GM12878 (cell line): ENCODE results near the gene ADGRV1. TPM values are rescaled to one million over a fixed set of nuclear protein-coding genes. Genes with fewer than 3 reads are reported as not detected.

Source experiments
- ATF7 ChIP-seq: fragments of 450-650 bp; IDR thresholded peaks from 2 replicates; pipeline ENCODE4 v1.6.1; 2016; ENCODE audit warnings: low read depth, mild to moderate bottlenecking
- CBX3 ChIP-seq: fragments of 200-600 bp; sonication (generic); IDR thresholded peaks from 2 replicates; pipeline ENCODE4 v1.6.1; 2016; ENCODE audit warnings: low read depth, borderline replicate concordance
- CHD1 ChIP-seq: IDR thresholded peaks from 2 replicates; pipeline ENCODE4 v1.6.1; 2012; ENCODE audit warnings: low read depth, low read length, improper control_type of control experiment
- ETV6 ChIP-seq, 2 experiments: fragments of 450-650 bp in 1 of 2; IDR thresholded peaks in 1 of 2; conservative IDR thresholded peaks in 1 of 2; 2 replicates each; pipeline ENCODE4 v1.6.1; 2014; ENCODE audit warnings: antibody characterized with exemption in 1 of 2, borderline replicate concordance in 1 of 2, low read depth in 1 of 2, mild to moderate bottlenecking in 1 of 2, moderate library complexity in 1 of 2
- MTA3 ChIP-seq: IDR thresholded peaks from 2 replicates; pipeline ENCODE4 v1.6.1; 2012; ENCODE audit warnings: low read length, inconsistent platforms, borderline replicate concordance
- MYC ChIP-seq: IDR thresholded peaks from 2 replicates; pipeline ENCODE4 v1.6.1; 2011; ENCODE audit warnings: mild to moderate bottlenecking, low read length, moderate library complexity, inconsistent platforms; ENCODE audit not compliant: insufficient read depth, insufficient replicate concordance, insufficient read length, severe bottlenecking
- POLR2AphosphoS2 ChIP-seq: IDR thresholded peaks from 2 replicates; pipeline ENCODE4 v1.6.1; 2011; ENCODE audit warnings: low read depth, mild to moderate bottlenecking, low read length, improper control_type of control experiment, moderate library complexity
- PRDM15 ChIP-seq: fragments of 450-650 bp; formaldehyde crosslinking; IDR thresholded peaks from 2 replicates; pipeline ENCODE4 v1.4.0; 2020; ENCODE audit warnings: mild to moderate bottlenecking, moderate library complexity
- RAD21 ChIP-seq: IDR thresholded peaks from 2 replicates; pipeline ENCODE4 v1.6.1; 2011; ENCODE audit warnings: mild to moderate bottlenecking, low read depth, low read length, moderate library complexity; ENCODE audit not compliant: insufficient read depth
- RCOR1 ChIP-seq: conservative IDR thresholded peaks from 2 replicates; pipeline ENCODE4 v1.6.1; 2012; ENCODE audit warnings: low read depth, low read length, improper control_type of control experiment
- RELA ChIP-seq: fragments of 450-650 bp; IDR thresholded peaks from 2 replicates; pipeline ENCODE4 v1.8.0; 2014; ENCODE audit warnings: borderline replicate concordance; ENCODE audit not compliant: partially characterized antibody
- polyA plus RNA-seq, 11 experiments: library from polyadenylated mRNA; depleted of rRNA in 4 of 11; unstranded in 6 of 11; stranded (reverse) in 5 of 11; fragments of >200 nt; fragmentation: Nextera tagmentation in 4 of 11; fragmentation: Illumina TruSeq in 1 of 11; extraction: Ambion mirVana in 4 of 11; extraction: Trizol in 1 of 11; gene quantifications; 1 replicate in 1 of 11; 2 replicates in 10 of 11; pipeline versions ENCODE4 v1.2.1 to v1.2.3, GENCODE V29; 2011 to 2016; ENCODE audit warnings: inconsistent platforms in 2 of 11, missing spikeins in 2 of 11, low read depth in 1 of 11
- total RNA-seq, 4 experiments: library from RNA; depleted of rRNA in 3 of 4; stranded (reverse); fragments of >200 nt in 3 of 4; fragmentation: Illumina TruSeq in 1 of 4; extraction: Trizol in 1 of 4; gene quantifications; 2 replicates each; pipeline versions ENCODE4 v1.2.1 to v1.2.3, GENCODE V29; 2013 to 2021

ADGRV1 gene
- total and polyA plus RNA-seq, 10 of the 15 experiments (the other 5 are each of a cell fraction or from before 2014, with no cell fraction given) = 0.04 to 8.1 (median 0.16) TPM; not detected in 1

GRCh38 chr5:91059409-91059808 lies 500.8 kb downstream of the ADGRV1 start (continued):
- TF ChIP-seq RCOR1 = no peak
- TF ChIP-seq MTA3 = peak; percentile 79; the same call in 1 of the 2 replicates
- TF ChIP-seq PRDM15 (CRISPR knock-in tag) = no peak
- TF ChIP-seq RELA = peak; percentile 47
- peak in 1 of 2 experiments; percentile 98; a peak in 2 of 4 replicates for TF ChIP-seq ETV6 (conservative IDR thresholded peaks at IDR 0.05 in 1 of 2, IDR thresholded peaks at IDR 0.05 in 1 of 2; ENCODE audit: borderline replicate concordance in 1 of 2, low read depth in 1 of 2)
- no peak for TF ChIP-seq RAD21
- TF ChIP-seq CBX3 = no peak
- TF ChIP-seq POLR2AphosphoS2 = no peak
- no peak for TF ChIP-seq MYC
- TF ChIP-seq CHD1 = no peak
- peak; percentile 96 for TF ChIP-seq ATF7
